HEK293 (cell line): Measurements from ENCODE around the gene UGT1A3.

Source experiments
- CTCF ChIA-PET: fragments of 350-600 bp; formaldehyde crosslinking; extraction: SDS; loops from one replicate; lab custom pipeline; 2021; ENCODE audit warnings: antibody characterized with exemption; lab: Yijun Ruan, JAX
- POLR2A ChIA-PET: fragments of 300-600 bp; formaldehyde crosslinking; extraction: SDS; loops from one replicate; lab custom pipeline; 2020; ENCODE audit warnings: antibody characterized with exemption, inconsistent platforms; lab: Yijun Ruan, JAX
- H3K27ac ChIP-seq: fragments of 200-500 bp; sonication (Bioruptor generic); 2 replicates; pipeline ENCODE4 v1.5.1; 2014; ENCODE audit warnings: low read depth, low read length, control low read depth, inconsistent platforms; ENCODE audit errors: extremely low read depth
- H3K36me3 ChIP-seq, 2 experiments: fragments of 200-500 bp in 1 of 2; sonication (Bioruptor generic) in 1 of 2; 1 replicate in 1 of 2; 2 replicates in 1 of 2; pipeline ENCODE4 v1.5.1; 2014 to 2017; ENCODE audit warnings: inconsistent platforms in 2 of 2, low read length in 2 of 2; ENCODE audit not compliant: control insufficient read depth in 2 of 2, insufficient read depth in 1 of 2
- H3K4me1 ChIP-seq: fragments of 200-500 bp; sonication (Bioruptor generic); 2 replicates; pipeline ENCODE4 v1.5.1; 2014; ENCODE audit warnings: mild to moderate bottlenecking, low read length, inconsistent platforms; ENCODE audit not compliant: control insufficient read depth, insufficient read depth
- H3K4me3 ChIP-seq: 2 replicates; pipeline ENCODE4 v1.5.1; 2011; ENCODE audit warnings: low read depth, mild to moderate bottlenecking, control low read depth, low read length, moderate library complexity
- H3K9me3 ChIP-seq: fragments of 200-500 bp; sonication (Bioruptor generic); 2 replicates; pipeline ENCODE4 v1.5.1; 2014; ENCODE audit warnings: low read depth, low read length, inconsistent platforms; ENCODE audit not compliant: control insufficient read depth, insufficient read depth
- GLI4 ChIP-seq: fragments of 450-650 bp; formaldehyde crosslinking; IDR thresholded peaks from 2 replicates; pipeline ENCODE4 v1.5.1; 2016; ENCODE audit warnings: missing biosample characterization, missing genetic modification characterization
- KLF8 ChIP-seq: fragments of 450-650 bp; formaldehyde crosslinking; IDR thresholded peaks from 2 replicates; pipeline ENCODE4 v1.5.1; 2016; ENCODE audit warnings: missing biosample characterization, missing genetic modification characterization
- OSR2 ChIP-seq: fragments of 450-650 bp; formaldehyde crosslinking; IDR thresholded peaks from 2 replicates; pipeline ENCODE4 v1.5.1; 2016; ENCODE audit warnings: missing biosample characterization, missing genetic modification characterization
- REST ChIP-seq: fragments of 450-650 bp; formaldehyde crosslinking; IDR thresholded peaks from 2 replicates; pipeline ENCODE4 v1.5.1; 2016; ENCODE audit warnings: missing biosample characterization, missing genetic modification characterization
- SP7 ChIP-seq: fragments of 450-650 bp; formaldehyde crosslinking; IDR thresholded peaks from 2 replicates; pipeline ENCODE4 v1.5.1; 2016; ENCODE audit warnings: missing biosample characterization, missing genetic modification characterization
- TSHZ1 ChIP-seq: fragments of 450-650 bp; formaldehyde crosslinking; IDR thresholded peaks from 2 replicates; pipeline ENCODE4 v1.5.1; 2016; ENCODE audit warnings: missing biosample characterization, missing genetic modification characterization, borderline replicate concordance
- ZFP37 ChIP-seq: fragments of 450-650 bp; formaldehyde crosslinking; IDR thresholded peaks from 2 replicates; pipeline ENCODE4 v1.5.1; 2016; ENCODE audit warnings: missing biosample characterization, missing genetic modification characterization
- ZNF114 ChIP-seq: fragments of 450-650 bp; formaldehyde crosslinking; IDR thresholded peaks from 2 replicates; pipeline ENCODE4 v1.5.0; 2017; ENCODE audit warnings: missing biosample characterization, missing genetic modification characterization
- ZNF16 ChIP-seq: fragments of 450-650 bp; formaldehyde crosslinking; IDR thresholded peaks from 2 replicates; pipeline ENCODE4 v1.5.1; 2016; ENCODE audit warnings: low read depth, missing biosample characterization, missing genetic modification characterization
- ZNF175 ChIP-seq: fragments of 450-650 bp; formaldehyde crosslinking; IDR thresholded peaks from 2 replicates; pipeline ENCODE4 v1.5.1; 2016; ENCODE audit warnings: missing biosample characterization, missing genetic modification characterization
- ZNF274 ChIP-seq, 2 experiments: fragments of 200-500 bp in 1 of 2; fragments of 450-650 bp in 1 of 2; sonication (Bioruptor generic) in 1 of 2; formaldehyde crosslinking in 1 of 2; IDR thresholded peaks; 2 replicates each; pipeline versions ENCODE4 v1.5.1 to v1.6.1; 2014 to 2016; ENCODE audit warnings: borderline replicate concordance in 1 of 2, inconsistent platforms in 1 of 2, low read length in 1 of 2, missing biosample characterization in 1 of 2, missing genetic modification characterization in 1 of 2
- ZNF311 ChIP-seq: fragments of 450-650 bp; formaldehyde crosslinking; IDR thresholded peaks from 2 replicates; pipeline ENCODE4 v1.5.1; 2017; ENCODE audit warnings: missing biosample characterization, missing genetic modification characterization, borderline replicate concordance
- ZNF398 ChIP-seq: fragments of 450-650 bp; formaldehyde crosslinking; IDR thresholded peaks from 2 replicates; pipeline ENCODE4 v1.5.1; 2017; ENCODE audit warnings: missing biosample characterization, missing genetic modification characterization
- ZNF426 ChIP-seq: fragments of 450-650 bp; formaldehyde crosslinking; IDR thresholded peaks from 2 replicates; pipeline ENCODE4 v1.5.1; 2017; ENCODE audit warnings: missing biosample characterization, missing genetic modification characterization, mild to moderate bottlenecking, inconsistent platforms, moderate library complexity
- ZNF518A ChIP-seq: fragments of 450-650 bp; formaldehyde crosslinking; conservative IDR thresholded peaks from 2 replicates; pipeline ENCODE4 v1.5.1; 2016; ENCODE audit warnings: low read depth, missing biosample characterization, missing genetic modification characterization
- ZNF548 ChIP-seq: fragments of 450-650 bp; formaldehyde crosslinking; IDR thresholded peaks from 2 replicates; pipeline ENCODE4 v1.5.1; 2016; ENCODE audit warnings: missing biosample characterization, missing genetic modification characterization
- ZNF558 ChIP-seq: fragments of 450-650 bp; formaldehyde crosslinking; IDR thresholded peaks from 2 replicates; pipeline ENCODE4 v1.5.1; 2016; ENCODE audit warnings: missing biosample characterization, missing genetic modification characterization
- ZNF600 ChIP-seq: fragments of 450-650 bp; formaldehyde crosslinking; IDR thresholded peaks from 2 replicates; pipeline ENCODE4 v1.5.1; 2016; ENCODE audit warnings: missing biosample characterization, missing genetic modification characterization
- ZNF621 ChIP-seq: fragments of 450-650 bp; formaldehyde crosslinking; IDR thresholded peaks from 2 replicates; pipeline ENCODE4 v1.5.1; 2017; ENCODE audit warnings: missing biosample characterization, missing genetic modification characterization
- ZNF768 ChIP-seq: fragments of 450-650 bp; formaldehyde crosslinking; IDR thresholded peaks from 2 replicates; pipeline ENCODE4 v1.5.1; 2018; ENCODE audit warnings: missing biosample characterization, mild to moderate bottlenecking, missing genetic modification characterization
- ZSCAN4 ChIP-seq: fragments of 450-650 bp; formaldehyde crosslinking; IDR thresholded peaks from 2 replicates; pipeline ENCODE4 v1.5.1; 2017; ENCODE audit warnings: missing biosample characterization, missing genetic modification characterization

Gene UGT1A3

GRCh38 chr2:233768076-233768475 is 39.2 kb downstream of the UGT1A3 start:
- CTCF ChIA-PET = no interaction called here
- no peak for TF ChIP-seq ZNF621
- no peak for TF ChIP-seq KLF8
- no peak for TF ChIP-seq ZNF114 (tag by site-specific recombination)
- TF ChIP-seq ZNF548 (tag by site-specific recombination) = no peak
- no peak for TF ChIP-seq OSR2 (tag by site-specific recombination)
- TF ChIP-seq ZFP37 (tag by site-specific recombination) = no peak
- no peak for TF ChIP-seq ZNF274 (IDR thresholded peaks at IDR 0.05; ENCODE audit: low read length)
- no peak for TF ChIP-seq ZNF274 (tag by site-specific recombination; IDR thresholded peaks at IDR 0.05; ENCODE audit: borderline replicate concordance)
- TF ChIP-seq ZNF600 = no peak
- no peak for TF ChIP-seq ZNF426 (tag by site-specific recombination)
- TF ChIP-seq TSHZ1 (tag by site-specific recombination) = no peak
- TF ChIP-seq ZNF16 (tag by site-specific recombination) = no peak
- TF ChIP-seq REST = no peak
- POLR2A ChIA-PET = no interaction called here
- Histone ChIP-seq H3K27ac (no peak overlapping the region), H3K36me3 (no peaks in the 10 kb centered on the region), H3K9me3 (no peaks in the 10 kb centered on the region), H3K4me1 (no peaks in the 10 kb centered on the region), H3K4me3 (no peak overlapping the region)

GRCh38 chr2:233769260-233769659 is 40.4 kb downstream of the UGT1A3 start:
- TF ChIP-seq ZNF16 (tag by site-specific recombination) (no peak), GLI4 (tag by site-specific recombination) (no peak), ZNF768 (tag by site-specific recombination) (no peak), ZNF311 (tag by site-specific recombination) (no peak), ZNF175 (tag by site-specific recombination) (no peak), ZNF518A (tag by site-specific recombination) (no peak), ZSCAN4 (tag by site-specific recombination) (no peak), ZNF558 (no peak), SP7 (tag by site-specific recombination) (no peak), ZNF398 (tag by site-specific recombination) (no peak)
- no peak overlapping the region for H3K4me3 ChIP-seq
- ChIA-PET POLR2A (no interaction called here), CTCF (no interaction called here)
- no peak overlapping the region for H3K27ac ChIP-seq
- H3K36me3 ChIP-seq = no peaks in the 10 kb centered on the region
- no peaks in the 10 kb centered on the region for H3K4me1 ChIP-seq
- H3K9me3 ChIP-seq = no peaks in the 10 kb centered on the region
